Activated CD4-positive, alpha-beta T cell treated with anti-CD3 and anti-CD28 coated beads, Interleukin-2, amount 50 U/mL, for 16 hours (primary cell): ENCODE measurements around the gene RCE1.

Experiments
- DNase-seq: peaks from one replicate; pipeline ENCODE4 v3.0.0-alpha.2; 2020

RCE1 gene

DNA sequence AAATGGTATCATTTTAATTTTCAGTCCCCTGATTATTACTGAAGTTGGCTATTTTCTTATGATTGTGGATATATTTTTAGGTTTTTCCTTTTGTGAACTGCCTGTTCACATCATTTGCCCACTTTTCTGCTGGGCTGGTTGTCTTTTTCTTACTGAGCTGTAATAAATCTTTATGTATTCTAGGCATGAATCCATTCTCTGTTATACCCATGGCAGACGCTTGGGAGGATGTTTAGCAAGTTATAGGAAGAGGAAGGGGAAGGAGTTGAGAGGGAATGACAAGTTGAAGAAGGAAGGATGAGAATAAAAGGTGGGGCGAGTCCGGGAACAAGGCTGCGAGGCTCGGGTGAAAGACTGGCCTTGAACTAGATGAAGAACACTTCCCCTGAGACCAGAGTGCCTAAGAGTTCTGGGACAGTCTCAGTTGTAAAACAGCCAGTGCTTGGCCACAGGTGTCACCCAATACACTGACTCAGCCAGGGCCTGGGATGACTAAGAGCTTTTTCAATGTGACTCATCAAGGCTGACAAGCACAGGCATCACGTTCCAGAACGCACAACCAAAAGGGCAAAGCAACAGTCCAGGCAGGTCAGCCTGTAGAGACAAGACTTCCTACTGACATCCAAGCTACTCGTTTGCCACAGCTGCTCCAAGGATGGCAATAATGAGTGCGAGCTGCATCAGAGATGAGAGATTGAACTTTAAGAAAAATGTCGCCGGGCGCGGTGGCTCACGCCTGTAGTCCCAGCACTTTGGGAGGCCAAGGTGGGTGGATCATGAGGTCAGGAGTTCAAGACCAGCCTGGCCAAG, 48.8 kb downstream of the RCE1 start:
- DNase-seq, result peak; percentile 93

DNA sequence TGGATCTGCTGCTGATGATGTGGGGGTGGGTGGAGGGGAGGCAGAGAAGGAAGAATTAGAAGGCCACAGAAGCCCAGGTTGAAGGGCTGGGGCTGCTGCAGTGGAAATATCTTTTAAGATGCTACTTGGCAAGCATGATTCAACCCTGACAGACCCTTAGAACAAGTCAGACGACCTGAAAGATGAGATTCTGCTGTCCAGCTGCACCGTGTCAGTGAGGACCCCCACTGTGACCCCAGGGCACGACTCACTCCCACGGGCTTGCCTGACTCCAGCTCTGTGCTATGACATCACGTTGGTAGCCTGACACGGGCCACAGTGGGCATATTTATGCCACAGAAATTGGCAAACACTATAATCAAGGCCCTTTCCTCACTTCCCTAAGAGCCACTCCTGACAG, 49.7 kb downstream of the RCE1 start:
- DNase-seq, result no peak

DNA sequence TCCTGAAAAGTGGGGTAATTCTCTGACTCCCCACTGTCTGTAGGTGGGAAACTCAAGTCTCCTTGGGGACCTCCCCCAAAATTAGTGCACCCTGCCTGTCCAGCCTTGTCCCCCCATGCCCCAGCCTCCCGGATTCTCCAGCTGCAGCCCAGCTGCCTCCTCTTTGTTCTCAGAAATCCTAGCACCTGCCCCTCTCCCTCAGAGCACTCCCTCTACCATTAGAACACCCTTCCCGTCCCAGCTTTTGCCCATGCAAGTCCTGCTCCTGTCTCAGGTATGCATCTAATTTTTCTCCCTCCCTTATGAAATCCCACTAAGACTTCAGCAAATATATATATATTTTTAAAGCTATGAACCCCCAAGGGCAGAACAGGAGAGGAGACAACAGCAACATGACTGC, 50.9 kb downstream of the RCE1 start:
- DNase-seq, result no peak
